GM12878 (cell line): ENCODE data around the gene SNW1. TPM values are rescaled to one million over a fixed set of nuclear protein-coding genes. Genes with fewer than 3 reads are reported as not detected.

Experiments used
- ATAC-seq: fragments of 200-7000 bp; cut with Tn5 transposase; 3 replicates; pipeline ENCODE4 v1.9.1; 2020; ENCODE audit warnings: mild to moderate bottlenecking, moderate library complexity
- BruUV-seq: library from RNA; stranded (reverse); fragments of 400-500 nt; replicated peaks from 2 replicates; lab custom pipeline; 2021; lab: Mats Ljungman, UMichigan
- CTCF ChIA-PET: fragments of 300-600 bp; sonication (Branson Sonifier 250); formaldehyde crosslinking; extraction: SDS; loops from one replicate; lab custom pipeline; 2021; ENCODE audit warnings: inconsistent platforms; lab: Yijun Ruan, JAX
- POLR2A ChIA-PET: fragments of 350-600 bp; formaldehyde crosslinking; extraction: SDS; loops from one replicate; lab custom pipeline; 2021; ENCODE audit warnings: inconsistent platforms; lab: Charles Lee
- RAD21 ChIA-PET: fragments of 300-600 bp; sonication (Branson Sonifier 250); formaldehyde crosslinking; loops from one replicate; lab custom pipeline; 2023; ENCODE audit warnings: antibody characterized with exemption; ENCODE audit not compliant: unreplicated experiment; lab: Charles Lee
- SMC1A ChIA-PET: fragments of 300-600 bp; sonication (Branson Sonifier 250); formaldehyde crosslinking; loops from one replicate; lab custom pipeline; 2023; ENCODE audit not compliant: unreplicated experiment, uncharacterized antibody; lab: Charles Lee
- DNase-seq: peaks from one replicate; pipeline ENCODE4 v3.0.0-alpha.2; 2011; ENCODE audit warnings: low read depth, low spot score
- FAIRE-seq: peaks from 3 replicates; lab custom pipeline; 2011; peaks lifted over from hg19 to GRCh38; lab: Jason Lieb, UNC
- H2AFZ ChIP-seq: 2 replicates; pipeline ENCODE4 v1.6.0; 2011; ENCODE audit warnings: low read depth, low read length, control low read depth; ENCODE audit not compliant: control insufficient read depth
- H3K27ac ChIP-seq: 2 replicates; pipeline ENCODE4 v1.5.1; 2011; ENCODE audit warnings: control low read depth; ENCODE audit not compliant: control insufficient read depth, insufficient read depth
- H3K27me3 ChIP-seq, 2 experiments: replicated peaks in 1 of 2; 2 replicates each; pipeline versions ENCODE4 v1.6.0 to v1.6.1; 2011; ENCODE audit warnings: low read length in 1 of 2; ENCODE audit not compliant: control insufficient read depth in 2 of 2, insufficient read depth in 2 of 2
- H3K36me3 ChIP-seq, 2 experiments: 2 replicates each; pipeline ENCODE4 v1.5.1; 2011; ENCODE audit warnings: low read length in 1 of 2; ENCODE audit not compliant: control insufficient read depth in 2 of 2, insufficient read depth in 2 of 2
- H3K4me1 ChIP-seq: 2 replicates; pipeline ENCODE4 v1.6.1; 2011; ENCODE audit warnings: mild to moderate bottlenecking, low read length, moderate library complexity, mixed read lengths; ENCODE audit not compliant: control insufficient read depth, insufficient read depth
- H3K4me2 ChIP-seq: 2 replicates; pipeline ENCODE4 v1.6.0; 2011; ENCODE audit warnings: control low read depth; ENCODE audit not compliant: control insufficient read depth, insufficient read depth
- H3K4me3 ChIP-seq: fragments of 200-600 bp; sonication (generic); 2 replicates; pipeline ENCODE4 v1.5.1; 2016
- H3K79me2 ChIP-seq: 2 replicates; pipeline ENCODE4 v1.6.0; 2011; ENCODE audit warnings: low read length; ENCODE audit not compliant: control insufficient read depth, insufficient read depth
- H3K9ac ChIP-seq: 2 replicates; pipeline ENCODE4 v1.8.0; 2011; ENCODE audit warnings: low read length, control low read depth, mixed read lengths; ENCODE audit not compliant: control insufficient read depth, insufficient read depth
- H3K9me3 ChIP-seq: replicated peaks from 3 replicates; pipeline ENCODE4 v1.5.1; 2011; ENCODE audit warnings: mild to moderate bottlenecking, low read length; ENCODE audit not compliant: control insufficient read depth, insufficient read depth
- H4K20me1 ChIP-seq: 2 replicates; pipeline ENCODE4 v1.6.0; 2011; ENCODE audit not compliant: control insufficient read depth, insufficient read depth
- ATF3 ChIP-seq: IDR thresholded peaks from 2 replicates; pipeline ENCODE4 v1.6.1; 2011; ENCODE audit warnings: low read depth, mild to moderate bottlenecking, low read length, moderate library complexity, borderline replicate concordance; ENCODE audit errors: extremely low read depth
- ATF7 ChIP-seq: fragments of 450-650 bp; IDR thresholded peaks from 2 replicates; pipeline ENCODE4 v1.6.1; 2016; ENCODE audit warnings: low read depth, mild to moderate bottlenecking
- CEBPB ChIP-seq, 2 experiments: fragments of 150-350 bp in 1 of 2; IDR thresholded peaks; 2 replicates each; pipeline ENCODE4 v1.6.1; 2012 to 2014; ENCODE audit warnings: low read depth in 2 of 2, low read length in 2 of 2, borderline replicate concordance in 1 of 2, inconsistent platforms in 1 of 2
- CREM ChIP-seq: IDR thresholded peaks from 2 replicates; pipeline ENCODE4 v1.6.1; 2014; ENCODE audit warnings: antibody characterized with exemption, low read depth
- ELK1 ChIP-seq: IDR thresholded peaks from 2 replicates; pipeline ENCODE4 v1.6.1; 2012; ENCODE audit warnings: low read depth, low read length, improper control_type of control experiment
- ESRRA ChIP-seq: IDR thresholded peaks from 2 replicates; pipeline ENCODE4 v1.6.1; 2012; ENCODE audit warnings: mild to moderate bottlenecking, low read length, improper control_type of control experiment
- IKZF2 ChIP-seq, 2 experiments: fragments of 450-650 bp; IDR thresholded peaks; 2 replicates each; pipeline ENCODE4 v1.6.1; 2017; ENCODE audit warnings: mild to moderate bottlenecking in 2 of 2, moderate library complexity in 2 of 2
- KDM1A ChIP-seq: fragments of 200-600 bp; sonication (generic); IDR thresholded peaks from 2 replicates; pipeline ENCODE4 v1.6.1; 2016; ENCODE audit warnings: borderline replicate concordance
- NKRF ChIP-seq: fragments of 450-650 bp; conservative IDR thresholded peaks from 2 replicates; pipeline ENCODE4 v1.6.1; 2017; ENCODE audit warnings: mild to moderate bottlenecking, moderate library complexity
- PAX5 ChIP-seq: IDR thresholded peaks from 2 replicates; pipeline ENCODE4 v1.6.1; 2011; ENCODE audit warnings: low read depth, low read length, borderline replicate concordance
- POLR2AphosphoS2 ChIP-seq: IDR thresholded peaks from 2 replicates; pipeline ENCODE4 v1.6.1; 2011; ENCODE audit warnings: low read depth, mild to moderate bottlenecking, low read length, improper control_type of control experiment, moderate library complexity
- POU2F2 ChIP-seq: IDR thresholded peaks from 3 replicates; pipeline ENCODE4 v1.6.1; 2011; ENCODE audit warnings: low read depth, mild to moderate bottlenecking, low read length, borderline replicate concordance
- YY1 ChIP-seq: IDR thresholded peaks from 2 replicates; pipeline ENCODE4 v1.6.1; 2011; ENCODE audit warnings: low read depth, mild to moderate bottlenecking, low read length
- WGBS: methylation state at CpG from one replicate; pipeline ENCODE4 v1.1.6; 2016; ENCODE audit warnings: low lambda C conversion rate; ENCODE audit not compliant: insufficient replicate concordance, insufficient coverage; ENCODE audit errors: missing lambda C conversion rate; 5-methylcytosine and 5-hydroxymethylcytosine counted together
- in situ Hi-C: fragments of 300-500 bp; cut with MboI; formaldehyde crosslinking; loops from 9 replicates; pipeline ENCODE4 v1.14.3; 2018; ENCODE audit warnings: mixed read lengths
- intact Hi-C: fragments of 100-400 bp; cut with micrococcal nuclease; formaldehyde crosslinking; loops from one replicate; pipeline ENCODE4 v1.14.2; 2022; ENCODE audit not compliant: unreplicated experiment
- polyA plus RNA-seq, 11 experiments: library from polyadenylated mRNA; depleted of rRNA in 4 of 11; unstranded in 6 of 11; stranded (reverse) in 5 of 11; fragments of >200 nt; fragmentation: Nextera tagmentation in 4 of 11; fragmentation: Illumina TruSeq in 1 of 11; extraction: Ambion mirVana in 4 of 11; extraction: Trizol in 1 of 11; gene quantifications; 1 replicate in 1 of 11; 2 replicates in 10 of 11; pipeline versions ENCODE4 v1.2.1 to v1.2.3, GENCODE V29; 2011 to 2016; ENCODE audit warnings: inconsistent platforms in 2 of 11, missing spikeins in 2 of 11, low read depth in 1 of 11
- total RNA-seq, 4 experiments: library from RNA; depleted of rRNA in 3 of 4; stranded (reverse); fragments of >200 nt in 3 of 4; fragmentation: Illumina TruSeq in 1 of 4; extraction: Trizol in 1 of 4; gene quantifications; 2 replicates each; pipeline versions ENCODE4 v1.2.1 to v1.2.3, GENCODE V29; 2013 to 2021

Gene SNW1
- total and polyA plus RNA-seq, 10 of the 15 experiments (the other 5 are each of a cell fraction or from before 2014, with no cell fraction given) = 56.6 to 109 (median 75.7) TPM

GRCh38 chr14:77681196-77682157 lies 79.5 kb downstream of the SNW1 start:
- Histone ChIP-seq H4K20me1 (no peaks in the 10 kb centered on the region), H3K4me1 (no peaks in the 10 kb centered on the region), H2AFZ (no peak overlapping the region), H3K9me3 (no peaks in the 10 kb centered on the region), H3K9ac (no peak overlapping the region), H3K4me2 (no peak overlapping the region), H3K79me2 (no peaks in the 10 kb centered on the region), H3K27me3 (no peaks in the 10 kb centered on the region), H3K4me3 (no peak overlapping the region), H3K27ac (no peak overlapping the region), H3K36me3 (no peaks in the 10 kb centered on the region; a peak in 1 of 4 replicates)
- ATAC-seq = no peak
- BruUV-seq = no TSS peak
- RAD21 ChIA-PET = no interaction called here
- TF ChIP-seq POU2F2 = no peak
- no peak for TF ChIP-seq CREM
- TF ChIP-seq NKRF = no peak
- in situ Hi-C loops = no loop called here
- WGBS = 81% methylated on average over 7 of the region's 7 CpGs
- CTCF ChIA-PET = no interaction called here
- POLR2A ChIA-PET = no interaction called here
- DNase-seq = no peak
- intact Hi-C loops = no loop called here
- SMC1A ChIA-PET = no interaction called here
- no peak for FAIRE-seq

GRCh38 chr14:77674931-77675330 lies 86.0 kb downstream of the SNW1 start:
- Histone ChIP-seq H3K9me3 (no peaks in the 10 kb centered on the region), H3K4me3 (no peak overlapping the region), H3K9ac (no peak overlapping the region), H2AFZ (no peak overlapping the region)
- intact Hi-C loops = no loop called here
- FAIRE-seq = no peak
- POLR2A ChIA-PET = no interaction called here
- TF ChIP-seq KDM1A (no peak), ATF7 (no peak), ATF3 (no peak), YY1 (no peak), CEBPB (IDR thresholded peaks at IDR 0.05; ENCODE audit: borderline replicate concordance in 1 of 2, low read depth in 2 of 2, low read length in 2 of 2) (no peak), PAX5 (no peak), ESRRA (no peak), ELK1 (no peak), IKZF2 (IDR thresholded peaks at IDR 0.05) (no peak), POLR2AphosphoS2 (no peak)
- TF ChIP-seq, all 136 proteins: peak for 0
- Histone ChIP-seq H3K27ac (no peak overlapping the region), H3K27me3 (no peaks in the 10 kb centered on the region), H3K4me1 (no peaks in the 10 kb centered on the region), H4K20me1 (no peaks in the 10 kb centered on the region), H3K79me2 (no peaks in the 10 kb centered on the region), H3K4me2 (no peak overlapping the region), H3K36me3 (peaks cover 4 to 16% of the 10 kb centered on the region in 2 experiments)
- ChIA-PET CTCF (no interaction called here), SMC1A (no interaction called here), RAD21 (no interaction called here)
- no TSS peak for BruUV-seq
- 95% methylated on average over 8 of the region's 8 CpGs for WGBS
- ATAC-seq (no peak), DNase-seq (no peak)
- in situ Hi-C loops = loop anchor here (25.0 kb wide), 1 partner anchor 912 kb away; no protein-coding TSS in a partner anchor
